ENCODE results near the gene KRTAP16-1. TPM values are rescaled to one million over a fixed set of nuclear protein-coding genes. Genes with fewer than 3 reads are reported as not detected.

The KRTAP16-1 gene
- total and polyA plus RNA-seq, 10 of the 15 experiments (the other 5 are each of a cell fraction or from before 2014, with no cell fraction given): 0.23 TPM; not detected in 9

DNA sequence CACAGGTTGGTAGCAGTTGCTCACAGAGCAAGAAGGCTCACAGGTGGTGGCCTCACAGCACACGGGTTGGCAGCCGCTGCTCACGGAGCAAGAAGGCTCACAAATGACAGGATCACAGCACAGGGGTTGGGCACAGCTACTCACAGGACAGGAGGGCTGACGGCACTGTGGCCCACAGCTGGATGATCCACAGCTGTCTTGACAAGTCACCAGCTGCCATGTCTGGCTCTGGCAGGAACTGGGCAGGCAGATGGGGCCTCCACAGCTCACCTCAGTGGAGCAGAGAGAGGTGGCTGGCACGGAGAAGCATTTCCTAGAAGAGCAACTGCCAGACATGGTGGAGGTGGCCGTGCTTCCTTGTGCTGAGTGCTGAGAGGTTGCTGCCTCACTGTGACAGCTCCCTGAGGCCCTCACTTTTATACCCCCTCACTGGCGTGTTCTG, at the start of gene KRTAP16-1 (continued):
- TF ChIP-seq, protein P1, sequence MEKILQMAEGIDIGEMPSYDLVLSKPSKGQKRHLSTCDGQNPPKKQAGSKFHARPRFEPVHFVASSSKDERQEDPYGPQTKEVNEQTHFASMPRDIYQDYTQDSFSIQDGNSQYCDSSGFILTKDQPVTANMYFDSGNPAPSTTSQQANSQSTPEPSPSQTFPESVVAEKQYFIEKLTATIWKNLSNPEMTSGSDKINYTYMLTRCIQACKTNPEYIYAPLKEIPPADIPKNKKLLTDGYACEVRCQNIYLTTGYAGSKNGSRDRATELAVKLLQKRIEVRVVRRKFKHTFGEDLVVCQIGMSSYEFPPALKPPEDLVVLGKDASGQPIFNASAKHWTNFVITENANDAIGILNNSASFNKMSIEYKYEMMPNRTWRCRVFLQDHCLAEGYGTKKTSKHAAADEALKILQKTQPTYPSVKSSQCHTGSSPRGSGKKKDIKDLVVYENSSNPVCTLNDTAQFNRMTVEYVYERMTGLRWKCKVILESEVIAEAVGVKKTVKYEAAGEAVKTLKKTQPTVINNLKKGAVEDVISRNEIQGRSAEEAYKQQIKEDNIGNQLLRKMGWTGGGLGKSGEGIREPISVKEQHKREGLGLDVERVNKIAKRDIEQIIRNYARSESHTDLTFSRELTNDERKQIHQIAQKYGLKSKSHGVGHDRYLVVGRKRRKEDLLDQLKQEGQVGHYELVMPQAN (conservative IDR thresholded peaks at IDR 0.05): no peak
- TF ChIP-seq, protein P2, sequence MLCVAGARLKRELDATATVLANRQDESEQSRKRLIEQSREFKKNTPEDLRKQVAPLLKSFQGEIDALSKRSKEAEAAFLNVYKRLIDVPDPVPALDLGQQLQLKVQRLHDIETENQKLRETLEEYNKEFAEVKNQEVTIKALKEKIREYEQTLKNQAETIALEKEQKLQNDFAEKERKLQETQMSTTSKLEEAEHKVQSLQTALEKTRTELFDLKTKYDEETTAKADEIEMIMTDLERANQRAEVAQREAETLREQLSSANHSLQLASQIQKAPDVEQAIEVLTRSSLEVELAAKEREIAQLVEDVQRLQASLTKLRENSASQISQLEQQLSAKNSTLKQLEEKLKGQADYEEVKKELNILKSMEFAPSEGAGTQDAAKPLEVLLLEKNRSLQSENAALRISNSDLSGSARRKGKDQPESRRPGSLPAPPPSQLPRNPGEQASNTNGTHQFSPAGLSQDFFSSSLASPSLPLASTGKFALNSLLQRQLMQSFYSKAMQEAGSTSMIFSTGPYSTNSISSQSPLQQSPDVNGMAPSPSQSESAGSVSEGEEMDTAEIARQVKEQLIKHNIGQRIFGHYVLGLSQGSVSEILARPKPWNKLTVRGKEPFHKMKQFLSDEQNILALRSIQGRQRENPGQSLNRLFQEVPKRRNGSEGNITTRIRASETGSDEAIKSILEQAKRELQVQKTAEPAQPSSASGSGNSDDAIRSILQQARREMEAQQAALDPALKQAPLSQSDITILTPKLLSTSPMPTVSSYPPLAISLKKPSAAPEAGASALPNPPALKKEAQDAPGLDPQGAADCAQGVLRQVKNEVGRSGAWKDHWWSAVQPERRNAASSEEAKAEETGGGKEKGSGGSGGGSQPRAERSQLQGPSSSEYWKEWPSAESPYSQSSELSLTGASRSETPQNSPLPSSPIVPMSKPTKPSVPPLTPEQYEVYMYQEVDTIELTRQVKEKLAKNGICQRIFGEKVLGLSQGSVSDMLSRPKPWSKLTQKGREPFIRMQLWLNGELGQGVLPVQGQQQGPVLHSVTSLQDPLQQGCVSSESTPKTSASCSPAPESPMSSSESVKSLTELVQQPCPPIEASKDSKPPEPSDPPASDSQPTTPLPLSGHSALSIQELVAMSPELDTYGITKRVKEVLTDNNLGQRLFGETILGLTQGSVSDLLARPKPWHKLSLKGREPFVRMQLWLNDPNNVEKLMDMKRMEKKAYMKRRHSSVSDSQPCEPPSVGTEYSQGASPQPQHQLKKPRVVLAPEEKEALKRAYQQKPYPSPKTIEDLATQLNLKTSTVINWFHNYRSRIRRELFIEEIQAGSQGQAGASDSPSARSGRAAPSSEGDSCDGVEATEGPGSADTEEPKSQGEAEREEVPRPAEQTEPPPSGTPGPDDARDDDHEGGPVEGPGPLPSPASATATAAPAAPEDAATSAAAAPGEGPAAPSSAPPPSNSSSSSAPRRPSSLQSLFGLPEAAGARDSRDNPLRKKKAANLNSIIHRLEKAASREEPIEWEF (IDR thresholded peaks at IDR 0.05; ENCODE audit: insufficient replicate concordance, low read depth, low read length): no peak
- TF ChIP-seq IRF4 (IDR thresholded peaks at IDR 0.05; ENCODE audit: low read depth, low read length): no peak
- no peak for TF ChIP-seq NR2C2 (IDR thresholded peaks at IDR 0.05; ENCODE audit: borderline replicate concordance, control insufficient read depth, insufficient read length, low read depth)
- TF ChIP-seq SMAD1 (IDR thresholded peaks at IDR 0.05; ENCODE audit: low read depth, partially characterized antibody): no peak
- TF ChIP-seq SRF (IDR thresholded peaks at IDR 0.05; ENCODE audit: low read depth in 2 of 2, low read length in 2 of 2): no peak
- no peak for TF ChIP-seq MTA2 (IDR thresholded peaks at IDR 0.05; ENCODE audit: low read depth)
- TF ChIP-seq, protein P3, sequence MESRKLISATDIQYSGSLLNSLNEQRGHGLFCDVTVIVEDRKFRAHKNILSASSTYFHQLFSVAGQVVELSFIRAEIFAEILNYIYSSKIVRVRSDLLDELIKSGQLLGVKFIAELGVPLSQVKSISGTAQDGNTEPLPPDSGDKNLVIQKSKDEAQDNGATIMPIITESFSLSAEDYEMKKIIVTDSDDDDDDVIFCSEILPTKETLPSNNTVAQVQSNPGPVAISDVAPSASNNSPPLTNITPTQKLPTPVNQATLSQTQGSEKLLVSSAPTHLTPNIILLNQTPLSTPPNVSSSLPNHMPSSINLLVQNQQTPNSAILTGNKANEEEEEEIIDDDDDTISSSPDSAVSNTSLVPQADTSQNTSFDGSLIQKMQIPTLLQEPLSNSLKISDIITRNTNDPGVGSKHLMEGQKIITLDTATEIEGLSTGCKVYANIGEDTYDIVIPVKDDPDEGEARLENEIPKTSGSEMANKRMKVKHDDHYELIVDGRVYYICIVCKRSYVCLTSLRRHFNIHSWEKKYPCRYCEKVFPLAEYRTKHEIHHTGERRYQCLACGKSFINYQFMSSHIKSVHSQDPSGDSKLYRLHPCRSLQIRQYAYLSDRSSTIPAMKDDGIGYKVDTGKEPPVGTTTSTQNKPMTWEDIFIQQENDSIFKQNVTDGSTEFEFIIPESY (IDR thresholded peaks at IDR 0.05): no peak
